ENCODE data around the gene EMP3. TPM values are rescaled to one million over a fixed set of nuclear protein-coding genes. Genes with fewer than 3 reads are reported as not detected.

Gene EMP3
- total RNA-seq, 1 experiment from 2014 or later = 92.9 TPM

DNA sequence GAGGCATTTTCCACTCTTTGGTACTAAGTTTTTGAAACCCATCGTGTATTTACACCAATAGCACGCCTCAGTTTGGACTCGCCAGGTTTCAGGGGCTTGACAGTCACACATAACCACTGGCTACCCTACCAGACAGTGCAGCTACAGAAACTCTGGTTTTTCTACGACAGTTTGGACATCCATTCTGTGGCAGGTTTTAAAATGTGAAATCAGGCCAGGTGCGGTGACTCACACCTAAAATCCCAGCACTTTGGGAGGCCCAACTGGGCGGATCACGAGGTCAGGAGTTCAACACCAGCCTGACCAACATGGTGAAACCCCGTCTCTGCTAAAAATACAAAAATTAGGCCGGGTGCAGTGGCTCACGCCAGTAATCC lies 52.8 kb downstream of the EMP3 start:
- no peak for TF ChIP-seq ZFX (IDR thresholded peaks at IDR 0.05)
- TF ChIP-seq SRF (IDR thresholded peaks at IDR 0.05; ENCODE audit: low read depth) = no peak
- TF ChIP-seq RAD21 (IDR thresholded peaks at IDR 0.05; ENCODE audit: low read depth) = no peak
- no peak for TF ChIP-seq YY1 (IDR thresholded peaks at IDR 0.05; ENCODE audit: extremely low read depth, insufficient replicate concordance, low read depth, low read length)
- no peak for TF ChIP-seq CEBPB (IDR thresholded peaks at IDR 0.05; ENCODE audit: low read depth)
- TF ChIP-seq, protein P1, sequence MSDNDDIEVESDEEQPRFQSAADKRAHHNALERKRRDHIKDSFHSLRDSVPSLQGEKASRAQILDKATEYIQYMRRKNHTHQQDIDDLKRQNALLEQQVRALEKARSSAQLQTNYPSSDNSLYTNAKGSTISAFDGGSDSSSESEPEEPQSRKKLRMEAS (IDR thresholded peaks at IDR 0.05) = no peak
- no peak for TF ChIP-seq FOSL1 (IDR thresholded peaks at IDR 0.05; ENCODE audit: low read depth)
- TF ChIP-seq, protein P2, sequence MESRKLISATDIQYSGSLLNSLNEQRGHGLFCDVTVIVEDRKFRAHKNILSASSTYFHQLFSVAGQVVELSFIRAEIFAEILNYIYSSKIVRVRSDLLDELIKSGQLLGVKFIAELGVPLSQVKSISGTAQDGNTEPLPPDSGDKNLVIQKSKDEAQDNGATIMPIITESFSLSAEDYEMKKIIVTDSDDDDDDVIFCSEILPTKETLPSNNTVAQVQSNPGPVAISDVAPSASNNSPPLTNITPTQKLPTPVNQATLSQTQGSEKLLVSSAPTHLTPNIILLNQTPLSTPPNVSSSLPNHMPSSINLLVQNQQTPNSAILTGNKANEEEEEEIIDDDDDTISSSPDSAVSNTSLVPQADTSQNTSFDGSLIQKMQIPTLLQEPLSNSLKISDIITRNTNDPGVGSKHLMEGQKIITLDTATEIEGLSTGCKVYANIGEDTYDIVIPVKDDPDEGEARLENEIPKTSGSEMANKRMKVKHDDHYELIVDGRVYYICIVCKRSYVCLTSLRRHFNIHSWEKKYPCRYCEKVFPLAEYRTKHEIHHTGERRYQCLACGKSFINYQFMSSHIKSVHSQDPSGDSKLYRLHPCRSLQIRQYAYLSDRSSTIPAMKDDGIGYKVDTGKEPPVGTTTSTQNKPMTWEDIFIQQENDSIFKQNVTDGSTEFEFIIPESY (IDR thresholded peaks at IDR 0.05; ENCODE audit: extremely low read depth, insufficient replicate concordance, low read length) = no peak
- no peak for TF ChIP-seq EZH2phosphoT487 (IDR thresholded peaks at IDR 0.05; ENCODE audit: borderline replicate concordance)
- TF ChIP-seq JUND (IDR thresholded peaks at IDR 0.05) = no peak
- TF ChIP-seq ZNF274 (IDR thresholded peaks at IDR 0.05; ENCODE audit: low read depth, low read length) = no peak
- ChIA-PET CTCF (no interaction called here), POLR2A (no interaction called here), RAD21 (ENCODE audit: low non-redundant PET in 1 of 2, low total read pairs in 2 of 2, uncharacterized antibody in 2 of 2, unreplicated experiment in 2 of 2) (no interaction called here)
- Histone ChIP-seq H3K27ac (ENCODE audit: low read depth, low read length) (no peak overlapping the region), H2AFZ (ENCODE audit: low read depth, low read length, poor library complexity, severe bottlenecking) (no peak overlapping the region), H3K9me2 (ENCODE audit: insufficient read depth) (no peaks in the 10 kb centered on the region), H3K36me3 (ENCODE audit: control insufficient read depth in 1 of 2, insufficient read depth in 2 of 2, low read length in 2 of 2) (peaks cover 8% of the 10 kb centered on the region in 2 experiments; a peak in 2 of 4 replicates), H3K79me2 (ENCODE audit: insufficient read depth, low read length) (no peaks in the 10 kb centered on the region), H3K4me2 (ENCODE audit: low read length) (peak overlapping the region; percentile 66), H3K4me3 (replicated peaks in 1 of 2; ENCODE audit: low read depth in 1 of 2, low read length in 2 of 2) (peak overlapping the region in 1 of 2 experiments; percentile 8; a peak in 1 of 4 replicates), H3K27me3 (ENCODE audit: insufficient read depth, low read length) (no peaks in the 10 kb centered on the region), H3K9me3 (ENCODE audit: control insufficient read depth in 1 of 2, insufficient read depth in 1 of 2, low read depth in 1 of 2, low read length in 2 of 2) (no peaks in the 10 kb centered on the region), H3K9ac (ENCODE audit: low read length) (no peak overlapping the region; the same call in 1 of the 2 replicates), H3K4me1 (ENCODE audit: control insufficient read depth in 1 of 2, insufficient read depth in 2 of 2, low read length in 2 of 2) (peaks cover 18 to 31% of the 10 kb centered on the region in 2 experiments; a peak in 3 of 4 replicates), H4K20me1 (ENCODE audit: insufficient read depth) (no peaks in the 10 kb centered on the region)
- ATAC-seq (peak; percentile 12; the same call in 1 of the 2 replicates), DNase-seq (ENCODE audit: low read depth, low spot score) (no peak)
- intact Hi-C loops (cut with micrococcal nuclease) = no loop called here
- no TSS peak for BruUV-seq (replicated peaks)

Measured in HCT116 (cell line).